Activated CD4-positive, alpha-beta T cell treated with anti-CD3 and anti-CD28 coated beads for 24 hours (primary cell): Measurements from ENCODE around the gene PEX7.
A peak's percentile ranks its signal among the peaks of the same experiment; 100 is the strongest.
"Not testable (repeated sequence)": the region's sequence is repeated elsewhere in the genome, so short reads cannot be mapped to it uniquely, and the experiment has no call there.

Source experiments
- DNase-seq, 2 donors: peaks; one replicate each; pipeline ENCODE4 v3.0.0-alpha.2; 2020; ENCODE audit warnings: low read depth in 2 of 2

PEX7 gene

GRCh38 chr6:136790411-136791295, 31.7 kb upstream of the PEX7 start:
- DNase-seq = no peak

- DNase-seq = peak in 1 of 2 donors; percentile 28
Measured at GRCh38 chr6:136791296-136792094, 30.9 kb upstream of the PEX7 start.

- DNase-seq = no peak
Measured at GRCh38 chr6:136792095-136792409, 30.3 kb upstream of the PEX7 start.

GRCh38 chr6:136792410-136793262, 29.8 kb upstream of the PEX7 start, which contains the start of gene MAP3K5:
TSS of gene MAP3K5 (minus strand) at chr6:136792477. CDS start at chr6:136792157, 320 bp downstream.
- peak; percentile 90 to 92 for DNase-seq

GRCh38 chr6:136793363-136793762, 29.0 kb upstream of the PEX7 start:
- no peak for DNase-seq

GRCh38 chr6:136795386-136795785, 27.0 kb upstream of the PEX7 start:
- DNase-seq = no peak

GRCh38 chr6:136795996-136796395, 26.4 kb upstream of the PEX7 start:
- DNase-seq = no peak

GRCh38 chr6:136798044-136798443, 24.3 kb upstream of the PEX7 start:
- no peak for DNase-seq

GRCh38 chr6:136801581-136801980, 20.8 kb upstream of the PEX7 start:
- no peak for DNase-seq

GRCh38 chr6:136803608-136804007, 18.8 kb upstream of the PEX7 start:
- DNase-seq = no peak

GRCh38 chr6:136809091-136809860, 13.1 kb upstream of the PEX7 start:
- DNase-seq = no peak

- DNase-seq = no peak
Measured at GRCh38 chr6:136811272-136811671, 11.1 kb upstream of the PEX7 start.

GRCh38 chr6:136812174-136812573, 10.2 kb upstream of the PEX7 start:
- no peak for DNase-seq

- not testable (repeated sequence) for DNase-seq
Measured at GRCh38 chr6:136815608-136816007, 6.8 kb upstream of the PEX7 start.

- no peak for DNase-seq
Measured at GRCh38 chr6:136816656-136817055, 5.7 kb upstream of the PEX7 start.

- DNase-seq = no peak
Measured at GRCh38 chr6:136820561-136820960, 1.8 kb upstream of the PEX7 start.

- DNase-seq = peak in 1 of 2 donors; percentile 3
Measured at GRCh38 chr6:136822046-136822375, 381 bp upstream of the PEX7 start.

- DNase-seq = no peak
Measured at GRCh38 chr6:136823128-136823660, 802 bp downstream of the PEX7 start.

- no peak for DNase-seq
Measured at GRCh38 chr6:136826216-136826615, 3.8 kb downstream of the PEX7 start.

GRCh38 chr6:136831873-136832562, 9.6 kb downstream of the PEX7 start:
- no peak for DNase-seq
